CD4-positive, alpha-beta T cell (primary cell): ENCODE data around the gene PSME1. TPM values are rescaled to one million over a fixed set of nuclear protein-coding genes. Genes with fewer than 3 reads are reported as not detected.

ENCODE experiments used
- ATAC-seq: fragments of 200-7000 bp; cut with Tn5 transposase; one replicate; pipeline ENCODE4 v1.10.0; 2022; ENCODE audit warnings: mild to moderate bottlenecking; ENCODE audit not compliant: poor library complexity
- CTCF ChIA-PET: fragments of 350-600 bp; sonication (Branson Sonifier 250); formaldehyde crosslinking; loops from one replicate; lab custom pipeline; 2021; ENCODE audit warnings: antibody characterized with exemption, inconsistent platforms; lab: Charles Lee
- POLR2A ChIA-PET: fragments of 350-600 bp; sonication (Branson Sonifier 250); formaldehyde crosslinking; loops from one replicate; lab custom pipeline; 2021; ENCODE audit warnings: antibody characterized with exemption, inconsistent platforms; lab: Charles Lee
- DNase-seq, 14 experiments: peaks; one replicate each; pipeline ENCODE4 v3.0.0-alpha.2; 2013 to 2020; ENCODE audit warnings: mixed read lengths in 2 of 14
- H3K27ac ChIP-seq, 2 donors: one replicate each; pipeline versions ENCODE4 v1.5.1 to v1.7.0; 2013; ENCODE audit warnings: low read length in 2 of 2, low read depth in 1 of 2, mild to moderate bottlenecking in 1 of 2
- H3K27me3 ChIP-seq, 2 experiments: 1 replicate in 1 of 2; 2 replicates in 1 of 2; pipeline versions ENCODE4 v1.6.1 to v1.7.0; 2013; ENCODE audit warnings: low read length in 2 of 2, control low read depth in 1 of 2, mild to moderate bottlenecking in 1 of 2, moderate library complexity in 1 of 2; ENCODE audit not compliant: insufficient read depth in 2 of 2, control insufficient read depth in 1 of 2
- H3K36me3 ChIP-seq: one replicate; pipeline ENCODE4 v1.6.1; 2013; ENCODE audit warnings: low read length, control low read depth; ENCODE audit not compliant: insufficient read depth
- H3K4me1 ChIP-seq: one replicate; pipeline ENCODE4 v1.6.1; 2013; ENCODE audit warnings: low read length, control low read depth; ENCODE audit not compliant: insufficient read depth
- H3K4me3 ChIP-seq: one replicate; pipeline ENCODE4 v1.5.1; 2013; ENCODE audit warnings: mild to moderate bottlenecking, low read length, moderate library complexity
- H3K9me3 ChIP-seq, 2 experiments: 1 replicate in 1 of 2; 2 replicates in 1 of 2; pipeline versions ENCODE4 v1.6.1 to v1.7.0; 2013; ENCODE audit warnings: low read length in 2 of 2, mild to moderate bottlenecking in 2 of 2, control low read depth in 1 of 2, moderate library complexity in 1 of 2; ENCODE audit not compliant: control insufficient read depth in 1 of 2, insufficient read depth in 1 of 2
- H3K27ac Mint-ChIP-seq: one replicate; pipeline ENCODE4 v1.8.0; 2020; ENCODE audit warnings: mixed read lengths
- H3K27me3 Mint-ChIP-seq: one replicate; pipeline ENCODE4 v1.8.0; 2021; ENCODE audit warnings: mixed read lengths
- H3K36me3 Mint-ChIP-seq: one replicate; pipeline ENCODE4 v1.8.0; 2021; ENCODE audit warnings: low read depth, mixed read lengths
- H3K4me1 Mint-ChIP-seq: one replicate; pipeline ENCODE4 v1.8.0; 2021; ENCODE audit warnings: low read depth, mixed read lengths
- H3K4me3 Mint-ChIP-seq: one replicate; pipeline ENCODE4 v1.8.0; 2020; ENCODE audit warnings: mild to moderate bottlenecking, mixed read lengths
- H3K9me3 Mint-ChIP-seq: one replicate; pipeline ENCODE4 v1.8.0; 2020; ENCODE audit warnings: mixed read lengths
- CTCF ChIP-seq: fragments of 200-600 bp; IDR thresholded peaks from one replicate; pipeline ENCODE4 v1.8.0; 2022; ENCODE audit warnings: antibody characterized with exemption, mild to moderate bottlenecking
- intact Hi-C, 2 experiments: fragments of 100-400 bp; cut with DNase I in 1 of 2; cut with micrococcal nuclease in 1 of 2; formaldehyde crosslinking; loops; one replicate each; pipeline versions ENCODE4 v1.15.1 to v1.9.0; 2023 to 2025; cut with DNase I, micrococcal nuclease
- total RNA-seq, 174 experiments: library from RNA in 2 of 174; stranded (reverse) in 2 of 174; gene quantifications; one replicate each; pipeline ENCODE4 v1.2.3 and lab custom pipeline; 2021 to 2026

PSME1 gene
- total RNA-seq, 2 experiments from 2014 or later: 166 to 171 TPM

GRCh38 chr14:24184104-24184970 lies 48.3 kb downstream of the PSME1 start:
- no peak for TF ChIP-seq CTCF
- H3K27ac ChIP-seq: no peak overlapping the region
- peaks cover 24% of the 10 kb centered on the region for H3K4me1 Mint-ChIP-seq
- no peak overlapping the region for H3K4me3 Mint-ChIP-seq
- ChIA-PET POLR2A (interaction anchor here (0.5 to 7.4 kb wide), 4 partner anchors 11 to 551 kb away, joined by 3 to 85 read pairs (median 8); partner anchors contain the start of genes DCAF11, IRF9, NRL and TM9SF1), CTCF (no interaction called here)
- no peak for ATAC-seq
- H3K27me3 Mint-ChIP-seq: no peaks in the 10 kb centered on the region
- H3K4me1 ChIP-seq: peaks cover 31% of the 10 kb centered on the region
- H3K9me3 Mint-ChIP-seq: no peaks in the 10 kb centered on the region
- H3K4me3 ChIP-seq: no peak overlapping the region
- H3K9me3 ChIP-seq: no peaks in the 10 kb centered on the region
- intact Hi-C loops: no loop called here
- DNase-seq: no peak
- H3K27me3 ChIP-seq: no peaks in the 10 kb centered on the region
- H3K27ac Mint-ChIP-seq: peak overlapping the region; percentile 17
- H3K36me3 ChIP-seq: peaks cover 76% of the 10 kb centered on the region
- H3K36me3 Mint-ChIP-seq: peaks cover 72% of the 10 kb centered on the region

- Mint-ChIP-seq H3K4me3 (no peak overlapping the region), H3K36me3 (peaks cover 69% of the 10 kb centered on the region), H3K9me3 (no peaks in the 10 kb centered on the region), H3K4me1 (peaks cover 28% of the 10 kb centered on the region), H3K27me3 (no peaks in the 10 kb centered on the region), H3K27ac (no peak overlapping the region)
- ATAC-seq (no peak), DNase-seq (no peak)
- intact Hi-C loops: loop anchor here in 1 of 2 experiments (5.0 kb wide), 1 partner anchor 38 kb away; the partner anchor contains the start of genes PSME2 and RNF31
- Histone ChIP-seq H3K27me3 (no peaks in the 10 kb centered on the region), H3K4me1 (peaks cover 35% of the 10 kb centered on the region), H3K4me3 (no peak overlapping the region), H3K9me3 (no peaks in the 10 kb centered on the region), H3K36me3 (peaks cover 69% of the 10 kb centered on the region), H3K27ac (no peak overlapping the region)
- POLR2A ChIA-PET: interaction anchor here (1.1 to 7.4 kb wide), 3 partner anchors 10 to 24 kb away, joined by 3 to 85 read pairs (median 11); partner anchors contain the start of genes IRF9 and TM9SF1
- CTCF ChIA-PET: no interaction called here
- TF ChIP-seq CTCF: no peak
These were observed 49.0 kb downstream of the PSME1 start for GRCh38 chr14:24185026-24185425.

DNA sequence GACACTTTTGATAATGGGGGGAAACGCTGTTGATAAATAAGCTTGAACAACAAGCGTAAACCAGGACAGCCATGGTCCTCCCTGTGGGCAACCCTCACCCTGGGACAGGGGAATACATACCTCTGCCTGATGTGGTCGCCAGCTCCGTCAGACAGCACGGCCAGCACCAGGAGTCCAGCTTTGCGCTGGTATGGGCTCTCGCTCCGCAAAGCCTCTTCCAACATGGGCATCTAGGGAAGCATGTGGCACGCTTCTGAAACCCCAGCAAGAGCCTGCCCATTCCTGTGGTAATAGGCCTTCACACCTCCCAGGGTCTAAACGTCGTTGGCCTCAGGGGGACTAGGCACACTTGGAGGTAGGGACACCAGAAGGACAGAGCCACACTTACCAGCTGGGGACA lies 49.7 kb downstream of the PSME1 start:
- Histone ChIP-seq H3K27me3 (no peaks in the 10 kb centered on the region), H3K9me3 (no peaks in the 10 kb centered on the region), H3K27ac (no peak overlapping the region), H3K36me3 (peaks cover 62% of the 10 kb centered on the region), H3K4me1 (peaks cover 35% of the 10 kb centered on the region), H3K4me3 (no peak overlapping the region)
- peaks cover 32% of the 10 kb centered on the region for H3K4me1 Mint-ChIP-seq
- DNase-seq: no peak
- H3K36me3 Mint-ChIP-seq: peaks cover 66% of the 10 kb centered on the region
- H3K27ac Mint-ChIP-seq: no peak overlapping the region
- no peak for TF ChIP-seq CTCF
- H3K4me3 Mint-ChIP-seq: peak overlapping the region; percentile 15
- ChIA-PET CTCF (interaction anchor here (0.6 kb wide), 1 partner anchor 9 kb away, joined by 3 read pairs; the partner anchor contains the start of gene TM9SF1), POLR2A (interaction anchor here (0.8 to 7.4 kb wide), 5 partner anchors 10 to 72 kb away, joined by 3 to 85 read pairs (median 5); partner anchors contain the start of genes CHMP4A, IRF9 and TM9SF1)
- H3K27me3 Mint-ChIP-seq: no peaks in the 10 kb centered on the region
- no peak for ATAC-seq
- H3K9me3 Mint-ChIP-seq: no peaks in the 10 kb centered on the region
- intact Hi-C loops: loop anchor here in 1 of 2 experiments (2.0 to 5.0 kb wide), 2 partner anchors 21 to 38 kb away; partner anchors contain the start of genes PSME2 and RNF31
